ENCODE results near the gene USP21.
A peak's percentile ranks its signal among the peaks of the same experiment; 100 is the strongest.

USP21 gene

DNA sequence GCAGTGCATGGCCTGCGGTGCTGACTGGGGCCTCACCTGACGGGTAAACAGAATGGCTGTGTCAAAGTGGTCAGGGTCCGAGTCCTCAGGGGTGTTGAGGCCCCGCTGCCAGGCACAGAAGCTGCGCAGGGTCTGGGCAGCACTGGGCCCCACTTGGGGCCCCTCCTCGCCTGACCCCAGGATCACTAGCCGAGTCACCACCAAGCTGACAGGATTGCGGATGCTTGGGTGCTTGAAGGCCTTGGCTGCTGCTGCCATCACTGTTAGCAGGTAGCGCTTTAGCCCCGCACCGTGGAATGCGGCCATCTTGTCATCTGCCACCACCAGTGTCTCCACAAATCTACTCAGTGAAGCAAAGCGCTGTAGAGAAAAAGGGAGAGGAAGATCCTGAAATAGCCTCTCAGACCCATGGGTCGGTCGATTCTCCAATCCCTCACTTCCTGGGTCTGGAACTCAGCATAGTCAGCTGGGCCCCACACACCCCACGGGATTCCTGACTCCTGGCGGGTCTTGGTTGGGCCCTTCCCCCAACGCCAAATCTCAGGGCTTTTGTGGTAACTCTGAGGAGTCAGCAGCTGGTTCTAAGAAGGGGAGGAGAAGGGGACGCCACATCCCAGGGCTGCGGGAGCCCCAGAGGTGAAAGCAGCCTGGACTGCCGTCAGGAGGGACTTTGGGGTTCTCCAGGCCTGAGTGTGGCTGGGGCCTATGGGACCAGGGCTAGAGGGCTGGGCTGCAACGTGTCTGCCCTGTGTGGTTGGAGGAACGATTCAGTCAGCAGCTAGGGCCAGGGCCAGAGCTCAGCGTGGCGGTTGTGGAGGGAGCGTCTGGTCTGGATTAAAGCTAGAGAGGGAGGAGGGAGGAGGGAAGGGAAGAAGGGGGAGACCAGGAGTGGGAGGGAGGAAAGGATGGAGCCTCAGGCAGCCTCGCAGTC is 37.5 kb downstream of the USP21 start:
- DNase-seq: no peak

DNA sequence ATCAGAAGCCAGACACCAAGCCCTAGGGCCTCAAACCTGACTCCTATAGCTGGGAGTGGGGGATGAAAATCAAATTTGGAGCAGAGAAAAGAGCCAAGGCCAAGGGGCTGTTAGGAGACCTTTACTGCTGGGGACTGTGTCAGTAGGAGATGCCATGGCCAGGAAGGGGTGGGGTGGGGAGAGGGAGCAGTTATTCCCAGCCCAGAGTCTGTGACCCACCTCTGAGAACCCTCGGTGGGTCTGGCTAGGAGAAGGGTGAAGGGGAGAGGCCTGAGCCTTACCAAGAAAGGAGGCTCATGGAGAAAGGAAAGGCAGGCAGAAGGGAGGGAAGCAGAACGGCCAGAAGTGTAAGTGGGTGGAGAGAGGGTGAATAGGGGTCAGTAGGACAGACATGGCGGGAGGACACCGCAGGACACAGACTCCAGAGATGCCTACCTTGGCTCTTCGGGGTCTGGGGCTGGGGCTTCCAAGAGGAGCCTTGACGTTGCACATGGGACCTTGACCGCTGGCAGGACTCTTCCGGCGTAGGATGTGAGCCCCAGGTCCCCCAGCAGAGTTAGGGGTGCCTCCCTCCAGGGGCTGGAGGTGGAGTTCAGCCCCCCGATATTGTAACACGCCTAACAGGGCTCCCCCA is 38.4 kb downstream of the USP21 start:
- no peak for DNase-seq

DNA sequence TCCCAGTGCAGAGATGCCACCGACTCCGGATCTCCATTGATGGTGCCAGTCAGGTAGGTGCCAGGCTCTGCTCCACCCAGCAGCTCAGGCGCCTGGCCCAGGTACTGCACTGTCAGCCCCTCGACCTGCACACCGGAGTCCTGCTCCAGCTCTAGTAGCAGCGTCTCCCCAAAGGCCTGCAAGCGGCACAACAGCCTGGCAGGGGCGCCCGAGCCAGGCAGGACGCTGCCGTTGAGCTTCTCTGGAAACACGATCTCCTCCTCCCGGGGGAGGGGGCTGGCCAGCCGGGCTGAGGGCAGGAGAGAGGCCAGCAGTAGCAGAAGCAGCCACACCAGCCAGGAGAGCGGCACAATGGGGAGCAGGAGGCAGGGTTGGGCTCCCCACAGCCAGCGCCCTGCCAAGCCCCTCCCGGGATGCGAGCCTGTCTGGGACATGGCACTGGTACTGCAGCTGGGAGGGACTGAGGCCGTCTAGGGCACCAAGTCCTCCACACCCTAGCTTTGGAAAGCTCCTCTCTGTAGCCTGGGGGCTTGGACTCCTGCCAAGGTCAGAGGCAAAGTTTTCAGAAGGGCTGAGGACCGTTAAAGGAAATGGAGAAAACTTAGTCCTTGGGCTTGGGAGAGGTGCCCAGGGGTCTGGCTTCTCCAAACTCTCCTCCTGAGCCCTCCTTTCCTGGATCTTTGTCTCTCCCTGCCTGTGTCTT is 39.0 kb downstream of the USP21 start:
- no peak for DNase-seq

DNA sequence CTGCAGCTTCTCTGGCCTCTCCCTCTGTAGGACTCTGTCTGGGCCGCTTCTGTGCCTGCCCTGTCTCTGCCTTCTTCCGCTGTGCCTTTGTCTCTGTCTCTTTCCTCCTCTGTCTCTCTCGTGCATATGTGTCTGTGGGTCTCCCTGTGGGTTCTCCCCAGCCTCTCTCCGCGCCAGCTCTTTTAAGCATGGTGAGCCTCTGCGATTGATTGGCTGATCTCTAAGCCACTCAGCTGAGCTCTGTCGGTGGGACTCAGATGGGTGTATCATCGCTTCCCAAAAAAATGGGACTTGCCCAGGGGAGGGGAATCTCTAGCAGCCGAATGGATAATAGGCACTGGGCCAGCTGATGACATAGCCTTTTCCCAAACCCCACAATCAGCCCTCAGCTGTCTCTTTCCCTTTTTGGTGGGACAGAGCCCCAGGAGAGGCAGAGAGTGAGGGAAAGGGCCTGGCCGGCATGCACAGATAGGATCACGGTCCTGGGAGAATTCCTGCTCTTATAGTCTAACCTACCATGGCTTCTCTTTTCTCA is 39.7 kb downstream of the USP21 start, which contains the start of gene ADAMTS4:
ADAMTS4 (minus strand) TSS at position 158 of the 535 bp plus-strand sequence. CDS start 427 bp downstream, outside the sequence.
- DNase-seq: no peak

DNA sequence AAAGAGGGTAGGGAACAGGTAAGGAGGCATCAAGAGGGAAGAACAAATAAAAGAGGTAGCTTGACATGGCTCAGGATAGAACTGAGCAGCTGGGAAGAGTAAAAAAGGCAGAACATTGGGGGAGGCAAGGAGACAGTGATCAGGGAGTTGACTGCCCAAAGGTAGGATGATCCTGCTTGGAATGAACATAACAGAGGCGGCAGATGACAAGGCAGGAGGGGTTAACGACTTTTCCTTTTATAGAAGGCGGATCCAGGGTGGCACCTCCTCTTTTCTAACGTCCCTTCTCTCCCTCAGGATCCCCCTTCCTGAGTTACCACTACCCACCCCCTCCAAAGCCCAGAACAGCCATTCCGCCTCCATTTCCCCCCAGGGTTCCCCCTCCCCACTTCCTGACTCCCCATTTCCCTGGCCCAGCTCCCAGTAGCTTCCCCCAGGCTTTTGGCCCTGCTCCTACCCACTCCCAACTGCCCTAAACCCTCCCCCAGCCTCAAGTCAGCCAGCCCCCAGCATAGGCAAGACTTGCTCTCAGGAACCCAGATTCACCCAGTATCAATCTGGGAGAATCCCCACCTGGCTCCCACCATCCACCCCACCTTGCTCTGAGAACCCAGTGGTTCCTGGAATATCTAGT is 40.3 kb downstream of the USP21 start:
- no peak for DNase-seq

DNA sequence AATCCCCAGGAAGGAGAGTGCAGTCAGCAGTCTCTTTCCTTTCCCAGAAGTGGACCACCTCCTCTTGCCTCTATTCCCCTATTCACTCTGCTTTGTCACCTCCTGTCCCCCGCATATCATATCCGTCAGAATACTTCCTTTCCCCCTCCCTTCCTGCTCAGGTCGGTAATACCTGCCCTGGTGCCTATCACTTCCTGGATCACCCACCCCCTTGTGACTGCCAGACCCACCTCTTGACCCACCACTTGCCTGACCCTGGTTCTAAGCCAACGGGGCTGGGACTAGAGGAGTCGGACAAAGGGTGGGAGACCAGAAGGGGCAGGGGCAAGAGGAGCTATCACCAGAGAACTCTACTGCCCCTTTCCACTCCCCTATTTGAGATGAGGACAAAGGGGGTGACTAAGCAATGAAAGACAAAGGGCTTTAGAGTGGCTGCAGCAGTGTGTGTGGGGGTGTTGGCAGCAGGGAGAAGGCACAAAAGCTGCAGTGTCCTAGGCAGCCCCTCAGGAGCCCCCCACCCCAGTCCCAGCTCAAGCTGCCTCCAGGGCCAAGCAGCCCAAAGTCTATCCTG is 41.2 kb downstream of the USP21 start:
- no peak for DNase-seq

DNA sequence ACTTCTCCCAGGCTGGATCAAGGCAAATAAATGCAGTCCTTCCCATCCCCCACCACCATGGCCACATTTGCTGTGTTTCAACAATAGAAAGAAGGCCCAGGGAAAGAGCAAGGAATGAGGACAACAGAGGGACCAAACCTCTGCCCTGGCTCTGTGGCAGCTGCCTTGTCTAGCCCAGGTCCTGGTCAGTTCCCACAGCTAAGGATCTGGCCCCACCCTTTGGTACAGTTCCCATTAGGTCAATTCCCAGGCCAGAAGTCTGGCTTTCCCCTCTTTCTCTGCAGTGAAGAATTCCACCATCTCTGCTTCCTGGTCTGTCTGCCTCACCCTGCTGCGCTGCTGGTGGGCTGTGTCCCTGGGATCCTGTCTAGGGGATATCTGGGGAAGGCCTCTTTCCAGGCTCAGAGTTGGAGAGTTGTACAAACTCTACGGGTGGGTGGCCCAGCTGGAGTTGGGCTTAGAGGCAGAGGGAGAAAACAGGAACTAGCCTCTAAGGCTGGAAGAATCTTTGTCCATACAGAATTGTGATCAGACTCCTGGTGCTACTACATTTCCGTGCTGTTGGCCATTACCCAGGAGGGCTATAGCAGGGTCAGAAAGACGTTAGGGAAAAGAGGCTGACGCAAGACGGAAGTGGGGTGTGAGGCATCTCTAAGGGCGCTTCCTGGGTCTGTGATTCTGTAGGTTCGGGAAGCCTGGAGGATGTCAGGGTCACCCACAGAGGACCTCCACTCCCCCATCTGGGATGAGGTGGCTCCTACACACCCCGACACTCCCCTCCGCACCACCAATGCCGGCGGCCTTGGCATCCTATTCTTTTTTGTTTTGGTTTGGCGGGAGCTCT is 41.9 kb downstream of the USP21 start:
- DNase-seq: no peak

DNA sequence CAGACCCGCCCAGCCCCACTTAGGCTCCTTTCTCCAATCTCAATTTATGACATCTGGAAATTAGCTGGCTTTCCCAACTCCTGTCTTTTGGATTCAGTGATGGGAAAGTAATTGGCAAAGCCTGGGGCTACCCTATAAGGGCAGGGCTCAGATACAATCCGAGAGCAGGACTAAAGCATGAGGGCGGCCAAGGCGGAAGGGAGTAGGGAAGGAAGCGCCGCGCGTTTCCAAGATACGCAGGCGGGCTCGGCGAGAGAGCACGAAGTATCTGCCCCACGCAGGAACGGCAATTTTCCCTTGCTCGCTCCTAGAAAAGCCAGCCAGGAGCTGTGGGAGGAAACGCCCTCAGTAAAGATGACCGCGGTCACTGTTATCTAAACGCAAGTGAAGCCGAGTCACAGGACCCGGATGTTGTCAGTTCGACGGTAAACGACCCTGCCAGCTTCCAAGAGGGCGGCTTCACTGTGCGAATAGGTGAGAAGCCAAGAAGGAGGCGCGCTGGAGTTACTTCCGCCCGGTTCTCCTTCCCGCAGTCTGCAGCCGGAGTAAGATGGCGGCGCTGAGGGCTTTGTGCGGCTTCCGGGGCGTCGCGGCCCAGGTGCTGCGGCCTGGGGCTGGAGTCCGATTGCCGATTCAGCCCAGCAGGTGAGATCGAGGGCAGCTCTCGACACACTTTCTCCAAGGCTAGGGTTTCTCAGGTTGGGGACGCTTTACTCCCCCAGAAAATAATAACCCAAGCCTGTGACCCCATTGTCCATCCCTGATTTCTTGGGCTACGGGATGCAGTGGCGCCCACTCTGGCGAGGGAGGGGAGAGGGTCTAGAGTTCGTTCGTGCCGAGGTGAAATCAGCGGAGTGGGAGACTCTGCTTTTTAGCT is 42.8 kb downstream of the USP21 start, which contains the start of gene NDUFS2:
NDUFS2 (plus strand) TSS at position 532 of the 877 bp plus-strand sequence; CDS start at position 551, 19 bp downstream.
- peak; percentile 95 for DNase-seq

DNA sequence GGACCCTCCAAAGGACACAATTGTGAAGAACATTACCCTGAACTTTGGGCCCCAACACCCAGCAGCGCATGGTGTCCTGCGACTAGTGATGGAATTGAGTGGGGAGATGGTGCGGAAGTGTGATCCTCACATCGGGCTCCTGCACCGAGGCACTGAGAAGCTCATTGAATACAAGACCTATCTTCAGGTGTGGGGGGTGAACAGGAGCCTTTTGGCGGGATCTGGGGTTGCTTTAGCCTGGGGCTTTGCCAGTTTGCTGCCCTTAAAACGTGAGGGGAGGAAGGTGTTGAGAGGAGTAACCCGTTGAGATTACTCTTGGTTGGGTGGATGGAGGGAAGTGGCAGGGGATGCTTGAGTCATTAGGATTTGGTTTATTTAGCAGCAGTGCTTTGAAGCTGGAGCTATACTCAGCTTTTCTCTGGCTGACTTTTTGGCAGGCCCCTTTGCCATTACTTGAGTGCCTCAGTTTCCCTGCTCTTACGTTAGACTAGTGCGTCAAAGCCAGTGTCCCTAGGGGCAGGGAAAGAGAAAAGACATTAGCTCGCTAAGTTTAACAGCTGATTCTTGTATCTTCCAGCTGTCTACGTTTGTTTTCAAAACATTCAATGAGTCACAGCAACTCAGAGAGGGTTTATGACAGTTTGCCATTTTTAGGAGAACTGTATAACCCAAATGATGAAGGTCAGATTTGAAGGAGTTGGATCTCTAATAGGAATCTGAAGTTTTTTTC is 47.3 kb downstream of the USP21 start:
- no peak for DNase-seq

DNA sequence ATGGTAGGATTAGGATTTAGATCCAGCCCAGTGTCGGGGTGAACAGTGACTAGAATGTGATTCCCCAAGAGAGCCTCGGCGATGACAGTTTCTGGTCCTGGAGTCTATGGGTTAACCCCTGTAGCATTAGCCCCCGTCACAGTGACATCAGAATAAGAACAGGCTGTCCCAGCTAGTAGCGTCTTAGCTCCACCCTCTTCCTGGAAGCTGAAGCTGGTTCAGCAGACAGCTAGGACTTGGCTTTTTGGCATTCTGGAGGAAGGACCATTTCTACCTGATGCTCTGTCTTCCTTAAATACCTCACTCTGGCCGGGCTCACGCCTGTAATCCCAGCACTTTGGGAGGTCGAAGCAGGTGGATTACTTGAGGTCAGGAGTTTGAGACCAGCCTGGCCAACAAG is 47.9 kb downstream of the USP21 start:
- no peak for DNase-seq

DNA sequence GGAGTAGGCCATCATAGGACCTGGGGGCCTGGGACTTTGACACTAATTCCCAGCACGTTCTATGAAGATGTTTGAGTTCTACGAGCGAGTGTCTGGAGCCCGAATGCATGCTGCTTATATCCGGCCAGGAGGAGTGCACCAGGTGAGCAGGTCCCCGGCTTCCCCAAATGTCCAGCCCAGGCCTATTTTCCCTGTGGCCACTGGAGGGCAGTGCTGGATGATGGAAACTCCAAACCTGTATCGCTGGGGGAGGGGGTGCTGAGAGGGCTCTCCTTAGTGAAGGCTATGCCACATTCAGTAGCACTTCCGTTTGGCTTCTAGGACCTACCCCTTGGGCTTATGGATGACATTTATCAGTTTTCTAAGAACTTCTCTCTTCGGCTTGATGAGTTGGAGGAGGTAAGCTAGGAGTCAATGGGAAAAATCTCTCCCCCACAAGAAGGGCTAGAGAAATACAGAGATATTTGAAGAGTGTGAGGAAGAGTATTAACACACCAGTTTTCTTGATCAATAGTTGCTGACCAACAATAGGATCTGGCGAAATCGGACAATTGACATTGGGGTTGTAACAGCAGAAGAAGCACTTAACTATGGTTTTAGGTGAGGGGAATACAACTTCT is 50.6 kb downstream of the USP21 start:
- DNase-seq: peak; percentile 62

DNA sequence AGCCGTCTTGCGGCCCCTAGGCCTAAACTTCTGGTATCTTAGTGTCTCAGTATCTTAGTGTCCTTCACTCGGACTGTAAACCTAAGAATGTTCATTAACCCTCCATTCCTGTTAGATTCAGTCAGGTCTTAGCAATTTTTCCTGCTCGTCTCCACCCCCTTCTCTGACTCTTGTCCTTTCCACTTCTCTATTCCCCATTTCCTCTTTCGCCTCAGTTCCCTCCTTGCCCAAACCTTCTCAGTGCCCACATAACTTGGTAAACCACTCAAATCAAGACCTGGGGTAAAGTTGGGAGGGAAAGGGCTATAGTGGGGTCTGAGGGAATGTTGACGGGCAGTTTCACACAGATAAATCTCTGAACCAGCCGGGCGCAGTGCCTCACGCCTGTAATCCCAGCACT is 55.1 kb downstream of the USP21 start:
- no peak for DNase-seq

DNA sequence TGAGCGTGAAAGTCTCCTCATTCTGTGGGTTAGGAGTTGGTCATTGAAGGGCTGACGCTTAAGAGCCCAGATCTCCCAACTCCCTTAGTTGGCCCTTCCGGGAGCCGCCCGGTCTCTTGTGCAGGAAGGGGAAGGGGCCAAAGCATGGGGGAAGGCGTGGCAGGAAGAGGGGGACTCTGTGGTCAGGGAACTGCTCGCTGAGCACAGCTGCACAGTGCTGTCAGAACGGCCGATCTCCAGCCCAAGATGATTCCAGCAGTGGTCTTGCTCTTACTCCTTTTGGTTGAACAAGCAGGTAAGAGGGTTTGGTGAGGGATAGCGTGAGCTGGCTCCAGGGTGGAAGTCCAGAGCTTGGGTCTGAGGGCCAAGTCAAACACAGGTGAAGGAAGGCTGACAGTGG is 55.8 kb downstream of the USP21 start, which contains the start of gene FCER1G:
FCER1G (plus strand) TSS at position 220 of the 400 bp plus-strand sequence; CDS start at position 247, 27 bp downstream.
- peak; percentile 50 for DNase-seq

Data from GDM1 (cell line).